ENCODE data around the gene AP2A2.

- TF ChIP-seq POLR2AphosphoS5 (IDR thresholded peaks at IDR 0.05; ENCODE audit: borderline replicate concordance, low read depth, low read length) = no peak
- TF ChIP-seq FOXP2 (optimal IDR thresholded peaks at IDR 0.05; ENCODE audit: control extremely low read depth, extremely low read length, insufficient read depth) = no peak
- no peak for TF ChIP-seq EZH2 (IDR thresholded peaks at IDR 0.05)
Observed at GRCh38 chr11:957212-957920, 31.7 kb downstream of the AP2A2 start.

Measured in SK-N-MC (cell line).